Fibroblast of lung (primary cell): ENCODE data around the gene TRIM44. TPM values are rescaled to one million over a fixed set of nuclear protein-coding genes. Genes with fewer than 3 reads are reported as not detected.

Experiments used
- DNase-seq, 2 donors: peaks; one replicate each; pipeline versions ENCODE4 v3.0.0 to v3.0.0-alpha.2; 2010; ENCODE audit warnings: low read depth in 2 of 2
- H2AFZ ChIP-seq: 2 replicates; pipeline ENCODE4 v1.5.1; 2012; ENCODE audit warnings: low read length, control low read depth, inconsistent platforms
- H3K27ac ChIP-seq: 2 replicates; pipeline ENCODE4 v1.5.1; 2011; ENCODE audit warnings: low read length, control low read depth; ENCODE audit not compliant: insufficient read depth
- H3K27me3 ChIP-seq: 2 replicates; pipeline ENCODE4 v1.5.1; 2011; ENCODE audit warnings: mild to moderate bottlenecking, low read length; ENCODE audit not compliant: control insufficient read depth, insufficient read depth
- H3K36me3 ChIP-seq: 2 replicates; pipeline ENCODE4 v1.5.1; 2011; ENCODE audit warnings: low read length; ENCODE audit not compliant: control insufficient read depth, insufficient read depth
- H3K4me1 ChIP-seq: 2 replicates; pipeline ENCODE4 v1.5.1; 2011; ENCODE audit warnings: low read length; ENCODE audit not compliant: control insufficient read depth, insufficient read depth; ENCODE audit errors: extremely low read depth
- H3K4me2 ChIP-seq: 2 replicates; pipeline ENCODE4 v1.5.1; 2011; ENCODE audit warnings: low read length, control low read depth; ENCODE audit not compliant: insufficient read depth; ENCODE audit errors: extremely low read depth
- H3K4me3 ChIP-seq, 4 experiments: fragments of 200-600 bp in 1 of 4; sonication (generic) in 1 of 4; replicated peaks in 1 of 4; 2 replicates each; pipeline ENCODE4 v1.5.1; 2011 to 2016; ENCODE audit warnings: low read length in 4 of 4, low read depth in 3 of 4, mild to moderate bottlenecking in 3 of 4, control low read depth in 2 of 4, inconsistent platforms in 1 of 4, mixed read lengths in 1 of 4; ENCODE audit not compliant: insufficient read depth in 1 of 4; ENCODE audit errors: control extremely low read depth in 1 of 4
- H3K79me2 ChIP-seq: 2 replicates; pipeline ENCODE4 v1.5.1; 2012; ENCODE audit warnings: mild to moderate bottlenecking, low read length, inconsistent platforms; ENCODE audit not compliant: control insufficient read depth, insufficient read depth
- H3K9ac ChIP-seq: 2 replicates; pipeline ENCODE4 v1.5.1; 2011; ENCODE audit warnings: mild to moderate bottlenecking, low read length, control low read depth; ENCODE audit not compliant: insufficient read depth
- H3K9me3 ChIP-seq: 2 replicates; pipeline ENCODE4 v1.5.1; 2012; ENCODE audit warnings: low read depth, low read length; ENCODE audit not compliant: control insufficient read depth, insufficient read depth
- H4K20me1 ChIP-seq: 2 replicates; pipeline ENCODE4 v1.5.1; 2011; ENCODE audit warnings: low read length; ENCODE audit not compliant: control insufficient read depth, insufficient read depth; ENCODE audit errors: extremely low read depth
- CTCF ChIP-seq, 2 donors: IDR thresholded peaks in 1 of 2; conservative IDR thresholded peaks in 1 of 2; 1 replicate in 1 of 2; 2 replicates in 1 of 2; pipeline ENCODE4 v1.5.1; 2011 to 2012; ENCODE audit warnings: low read length in 2 of 2, control low read depth in 1 of 2, inconsistent platforms in 1 of 2, low read depth in 1 of 2, mild to moderate bottlenecking in 1 of 2
- EZH2 ChIP-seq: IDR thresholded peaks from 2 replicates; pipeline ENCODE4 v1.5.1; 2012; ENCODE audit warnings: low read length, control low read depth, mild to moderate bottlenecking; ENCODE audit errors: missing control alignments
- polyA plus RNA-seq, 2 donors: library from polyadenylated mRNA; depleted of rRNA in 1 of 2; stranded (reverse) in 1 of 2; unstranded in 1 of 2; fragments of >200 nt; gene quantifications; 2 replicates each; pipeline ENCODE4 v1.2.1, GENCODE V29; 2011 to 2012; ENCODE audit warnings: missing spikeins in 1 of 2
- total RNA-seq: library from RNA; depleted of rRNA; stranded (reverse); fragments of >200 nt; gene quantifications from 2 replicates; pipeline ENCODE4 v1.2.1, GENCODE V29; 2014

TRIM44 gene
- total and polyA plus RNA-seq, 2 donors (not counting 1 experiment from before 2014, with no cell fraction given) = 10.4 to 78.3 TPM

GRCh38 chr11:35784699-35785098, 122.1 kb downstream of the TRIM44 start:
- peaks cover 7% of the 10 kb centered on the region for H3K4me1 ChIP-seq
- no peak overlapping the region for H3K4me2 ChIP-seq
- H2AFZ ChIP-seq = no peak overlapping the region
- H3K4me3 ChIP-seq = no peak overlapping the region
- H4K20me1 ChIP-seq = no peaks in the 10 kb centered on the region
- TF ChIP-seq EZH2 (no peak), CTCF (conservative IDR thresholded peaks at IDR 0.05 in 1 of 2, IDR thresholded peaks at IDR 0.05 in 1 of 2; ENCODE audit: low read depth in 1 of 2, low read length in 2 of 2) (no peak)
- H3K27me3 ChIP-seq = no peaks in the 10 kb centered on the region
- H3K9ac ChIP-seq = no peak overlapping the region
- no peak for DNase-seq
- no peaks in the 10 kb centered on the region for H3K9me3 ChIP-seq
- H3K79me2 ChIP-seq = no peaks in the 10 kb centered on the region
- H3K27ac ChIP-seq = no peak overlapping the region
- no peaks in the 10 kb centered on the region for H3K36me3 ChIP-seq

GRCh38 chr11:35785287-35786167, 123.0 kb downstream of the TRIM44 start:
- no peaks in the 10 kb centered on the region for H3K9me3 ChIP-seq
- H2AFZ ChIP-seq = no peak overlapping the region
- peaks cover 7% of the 10 kb centered on the region for H3K4me1 ChIP-seq
- no peak overlapping the region for H3K27ac ChIP-seq
- TF ChIP-seq CTCF (conservative IDR thresholded peaks at IDR 0.05 in 1 of 2, IDR thresholded peaks at IDR 0.05 in 1 of 2; ENCODE audit: low read depth in 1 of 2, low read length in 2 of 2) (no peak), EZH2 (no peak)
- H3K4me3 ChIP-seq = no peak overlapping the region
- H3K79me2 ChIP-seq = no peaks in the 10 kb centered on the region
- DNase-seq = peak in 1 of 2 donors; percentile 35
- no peak overlapping the region for H3K4me2 ChIP-seq
- H3K9ac ChIP-seq = no peak overlapping the region
- no peaks in the 10 kb centered on the region for H3K36me3 ChIP-seq
- no peaks in the 10 kb centered on the region for H3K27me3 ChIP-seq
- no peaks in the 10 kb centered on the region for H4K20me1 ChIP-seq

- TF ChIP-seq CTCF (conservative IDR thresholded peaks at IDR 0.05 in 1 of 2, IDR thresholded peaks at IDR 0.05 in 1 of 2; ENCODE audit: low read depth in 1 of 2, low read length in 2 of 2) = no peak
- TF ChIP-seq EZH2 = no peak
- H3K27ac ChIP-seq = no peak overlapping the region
These were observed 123.6 kb downstream of the TRIM44 start for GRCh38 chr11:35786188-35786587.

More at GRCh38 chr11:35786188-35786587, 123.6 kb downstream of the TRIM44 start:
- peak in 1 of 2 donors; percentile 51 for DNase-seq
- H3K36me3 ChIP-seq = no peaks in the 10 kb centered on the region
- no peak overlapping the region for H2AFZ ChIP-seq
- no peaks in the 10 kb centered on the region for H3K9me3 ChIP-seq
- no peaks in the 10 kb centered on the region for H3K27me3 ChIP-seq
- no peak overlapping the region for H3K4me3 ChIP-seq
- H3K4me2 ChIP-seq = no peak overlapping the region
- H4K20me1 ChIP-seq = no peaks in the 10 kb centered on the region
- H3K4me1 ChIP-seq = peaks cover 7% of the 10 kb centered on the region
- no peaks in the 10 kb centered on the region for H3K79me2 ChIP-seq
- no peak overlapping the region for H3K9ac ChIP-seq
